ENCODE measurements around the gene GABRB3.

DNA sequence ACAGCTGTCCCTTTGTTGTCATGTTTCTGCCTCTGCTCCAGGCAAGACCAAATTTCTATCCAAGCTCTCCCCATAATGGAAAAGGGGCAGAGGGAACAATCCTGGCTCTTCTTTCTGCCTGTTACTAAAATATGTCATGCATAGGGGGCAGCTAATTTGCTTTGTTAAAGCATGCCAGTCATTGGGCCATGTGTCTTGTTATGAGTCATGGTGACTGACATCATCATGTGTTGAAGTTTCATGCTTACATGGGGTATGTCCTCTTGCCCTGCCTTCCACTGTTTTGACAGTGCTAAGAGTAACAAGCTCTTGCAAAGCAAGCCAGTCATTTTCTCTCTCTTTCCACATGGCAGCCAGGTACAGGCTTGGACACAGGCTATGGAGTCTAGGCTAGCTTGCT, 268.9 kb downstream of the GABRB3 start:
- TF ChIP-seq, protein P1, sequence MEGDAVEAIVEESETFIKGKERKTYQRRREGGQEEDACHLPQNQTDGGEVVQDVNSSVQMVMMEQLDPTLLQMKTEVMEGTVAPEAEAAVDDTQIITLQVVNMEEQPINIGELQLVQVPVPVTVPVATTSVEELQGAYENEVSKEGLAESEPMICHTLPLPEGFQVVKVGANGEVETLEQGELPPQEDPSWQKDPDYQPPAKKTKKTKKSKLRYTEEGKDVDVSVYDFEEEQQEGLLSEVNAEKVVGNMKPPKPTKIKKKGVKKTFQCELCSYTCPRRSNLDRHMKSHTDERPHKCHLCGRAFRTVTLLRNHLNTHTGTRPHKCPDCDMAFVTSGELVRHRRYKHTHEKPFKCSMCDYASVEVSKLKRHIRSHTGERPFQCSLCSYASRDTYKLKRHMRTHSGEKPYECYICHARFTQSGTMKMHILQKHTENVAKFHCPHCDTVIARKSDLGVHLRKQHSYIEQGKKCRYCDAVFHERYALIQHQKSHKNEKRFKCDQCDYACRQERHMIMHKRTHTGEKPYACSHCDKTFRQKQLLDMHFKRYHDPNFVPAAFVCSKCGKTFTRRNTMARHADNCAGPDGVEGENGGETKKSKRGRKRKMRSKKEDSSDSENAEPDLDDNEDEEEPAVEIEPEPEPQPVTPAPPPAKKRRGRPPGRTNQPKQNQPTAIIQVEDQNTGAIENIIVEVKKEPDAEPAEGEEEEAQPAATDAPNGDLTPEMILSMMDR (IDR thresholded peaks at IDR 0.05), result no peak
- no peak for TF ChIP-seq ZFX (IDR thresholded peaks at IDR 0.05; ENCODE audit: borderline replicate concordance)

Data from 22Rv1 (cell line).